ENCODE results near the gene NCKAP5L.
A peak's percentile ranks its signal among the peaks of the same experiment; 100 is the strongest.

NCKAP5L gene

GRCh38 chr12:49843876-49844437 lies 15.7 kb upstream of the NCKAP5L start:
- no peak overlapping the region for H3K9ac ChIP-seq (ENCODE audit: low read length)
- no peak overlapping the region for H3K27ac ChIP-seq (ENCODE audit: low read length)
- H3F3A ChIP-seq (ENCODE audit: insufficient read depth, low read length) = peaks cover 16% of the 10 kb centered on the region
- H3K27me3 ChIP-seq (replicated peaks; ENCODE audit: insufficient read depth, low read length) = 0 out of 2 replicates have a peak, but pooled peaks cover 2% of the 10 kb centered on the region
- no peak for DNase-seq
- no peaks in the 10 kb centered on the region for H3K36me3 ChIP-seq (replicated peaks; ENCODE audit: insufficient read depth, low read length)
- no peak overlapping the region for H3K4me3 ChIP-seq (ENCODE audit: low read length)
- TF ChIP-seq EZH2phosphoT487 (IDR thresholded peaks at IDR 0.05; ENCODE audit: low read length) (no peak), CTCF (IDR thresholded peaks at IDR 0.05; ENCODE audit: low read length) (no peak), EZH2 (optimal IDR thresholded peaks at IDR 0.05; ENCODE audit: low read depth, low read length) (no peak)
- H3K79me2 ChIP-seq (ENCODE audit: low read length) = peaks cover 12% of the 10 kb centered on the region
- no peaks in the 10 kb centered on the region for H3K9me2 ChIP-seq (replicated peaks; ENCODE audit: insufficient read depth, low read length)
- no peaks in the 10 kb centered on the region for H3K9me3 ChIP-seq (replicated peaks; ENCODE audit: insufficient read depth, low read length)
- H3K4me1 ChIP-seq (ENCODE audit: low read length) = peaks cover 19% of the 10 kb centered on the region
- no peak overlapping the region for H3K4me2 ChIP-seq (ENCODE audit: low read depth, low read length)
- no peaks in the 10 kb centered on the region for H4K20me1 ChIP-seq (ENCODE audit: insufficient read depth, low read length)
- H2AFZ ChIP-seq (ENCODE audit: low read length) = no peak overlapping the region

GRCh38 chr12:49843411-49843810 lies 15.2 kb upstream of the NCKAP5L start:
- Histone ChIP-seq H3K36me3 (replicated peaks; ENCODE audit: insufficient read depth, low read length) (no peaks in the 10 kb centered on the region), H3K9me2 (replicated peaks; ENCODE audit: insufficient read depth, low read length) (no peaks in the 10 kb centered on the region), H3K9ac (ENCODE audit: low read length) (peak overlapping the region; percentile 75; the same call in 1 of the 2 replicates), H2AFZ (ENCODE audit: low read length) (peak overlapping the region; percentile 87), H4K20me1 (ENCODE audit: insufficient read depth, low read length) (no peaks in the 10 kb centered on the region), H3K79me2 (ENCODE audit: low read length) (peaks cover 12% of the 10 kb centered on the region), H3K27ac (ENCODE audit: low read length) (peak overlapping the region; percentile 62; the same call in 1 of the 2 replicates), H3K4me1 (ENCODE audit: low read length) (peaks cover 19% of the 10 kb centered on the region), H3K4me2 (ENCODE audit: low read depth, low read length) (peak overlapping the region; percentile 94), H3K9me3 (replicated peaks; ENCODE audit: insufficient read depth, low read length) (no peaks in the 10 kb centered on the region), H3F3A (ENCODE audit: insufficient read depth, low read length) (peaks cover 16% of the 10 kb centered on the region), H3K27me3 (replicated peaks; ENCODE audit: insufficient read depth, low read length) (0 out of 2 replicates have a peak, but pooled peaks cover 2% of the 10 kb centered on the region), H3K4me3 (ENCODE audit: low read length) (peak overlapping the region; percentile 90)
- TF ChIP-seq CTCF (IDR thresholded peaks at IDR 0.05; ENCODE audit: low read length) (no peak), EZH2 (optimal IDR thresholded peaks at IDR 0.05; ENCODE audit: low read depth, low read length) (no peak), EZH2phosphoT487 (IDR thresholded peaks at IDR 0.05; ENCODE audit: low read length) (no peak)
- no peak for DNase-seq

DNA sequence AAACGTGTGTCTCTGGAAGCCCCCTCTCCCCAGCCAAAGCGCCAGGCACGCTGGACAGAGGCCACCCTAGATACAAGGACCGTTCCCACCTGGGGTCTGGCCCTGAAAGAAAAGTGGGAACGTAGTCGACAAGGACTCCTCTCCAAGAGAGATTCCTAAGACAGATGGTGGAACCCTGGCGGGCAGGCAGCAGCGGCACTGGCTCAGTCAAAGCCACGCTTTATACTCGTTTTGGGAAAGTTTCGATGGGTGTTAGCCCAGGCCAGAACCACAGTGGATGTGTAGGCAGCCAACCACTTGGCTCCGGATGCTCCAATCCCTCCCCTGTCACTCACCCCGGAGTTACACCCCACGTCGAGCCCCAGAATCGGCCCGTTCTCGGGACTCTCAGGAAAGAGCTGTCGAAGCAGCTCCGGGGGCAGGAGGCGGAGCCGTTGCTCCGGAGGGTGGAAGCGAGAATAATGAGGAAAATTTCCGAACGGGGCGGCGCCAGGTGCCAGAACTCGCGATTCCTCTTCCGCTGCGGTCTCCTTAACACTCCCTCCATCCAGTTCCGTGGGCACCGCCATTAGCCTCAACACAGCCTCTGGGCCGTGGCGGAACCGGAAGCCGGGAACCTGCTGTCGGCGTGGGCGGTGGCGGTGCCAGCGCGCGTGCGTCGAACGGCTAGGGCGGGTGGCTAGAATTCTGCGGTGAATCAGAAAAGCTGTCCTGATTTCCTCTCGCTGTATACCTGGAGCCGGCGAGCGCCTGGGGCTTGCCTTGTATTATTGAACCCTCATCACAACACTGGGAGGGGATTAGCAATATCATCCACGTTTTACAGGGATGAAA lies 14.5 kb upstream of the NCKAP5L start, which contains the start of gene BCDIN3D:
Gene BCDIN3D, minus strand, starts transcription at position 588 of the 834 bp plus-strand sequence. Its CDS starts 19 bp downstream, at position 569.
- Histone ChIP-seq H3K27me3 (replicated peaks; ENCODE audit: insufficient read depth, low read length) (no peaks in the 10 kb centered on the region), H3K27ac (ENCODE audit: low read length) (peak within 1 kb of the TSS; percentile 62), H3K9ac (ENCODE audit: low read length) (peak within 1 kb of the TSS; percentile 75), H4K20me1 (ENCODE audit: insufficient read depth, low read length) (no peaks in the 10 kb centered on the region), H3K4me2 (ENCODE audit: low read depth, low read length) (peak within 1 kb of the TSS; percentile 94), H3K36me3 (replicated peaks; ENCODE audit: insufficient read depth, low read length) (no peaks in the 10 kb centered on the region), H3F3A (ENCODE audit: insufficient read depth, low read length) (peaks cover 16% of the 10 kb centered on the region), H2AFZ (ENCODE audit: low read length) (peak within 1 kb of the TSS; percentile 87), H3K9me2 (replicated peaks; ENCODE audit: insufficient read depth, low read length) (no peaks in the 10 kb centered on the region), H3K4me1 (ENCODE audit: low read length) (peaks cover 19% of the 10 kb centered on the region), H3K79me2 (ENCODE audit: low read length) (peaks cover 12% of the 10 kb centered on the region), H3K4me3 (ENCODE audit: low read length) (peak within 1 kb of the TSS; percentile 90), H3K9me3 (replicated peaks; ENCODE audit: insufficient read depth, low read length) (no peaks in the 10 kb centered on the region)
- peak; percentile 91 for DNase-seq
- TF ChIP-seq EZH2phosphoT487 (IDR thresholded peaks at IDR 0.05; ENCODE audit: low read length) (no peak), EZH2 (optimal IDR thresholded peaks at IDR 0.05; ENCODE audit: low read depth, low read length) (no peak), CTCF (IDR thresholded peaks at IDR 0.05; ENCODE audit: low read length) (no peak)

All from MM.1S (cell line).